ENCODE measurements around the gene CHAC1.
"Not testable (repeated sequence)": the region's sequence is repeated elsewhere in the genome, so short reads cannot be mapped to it uniquely, and the experiment has no call there.

GRCh38 chr15:40954158-40954848 lies 1.0 kb downstream of the CHAC1 start:
- TF ChIP-seq, protein P1, sequence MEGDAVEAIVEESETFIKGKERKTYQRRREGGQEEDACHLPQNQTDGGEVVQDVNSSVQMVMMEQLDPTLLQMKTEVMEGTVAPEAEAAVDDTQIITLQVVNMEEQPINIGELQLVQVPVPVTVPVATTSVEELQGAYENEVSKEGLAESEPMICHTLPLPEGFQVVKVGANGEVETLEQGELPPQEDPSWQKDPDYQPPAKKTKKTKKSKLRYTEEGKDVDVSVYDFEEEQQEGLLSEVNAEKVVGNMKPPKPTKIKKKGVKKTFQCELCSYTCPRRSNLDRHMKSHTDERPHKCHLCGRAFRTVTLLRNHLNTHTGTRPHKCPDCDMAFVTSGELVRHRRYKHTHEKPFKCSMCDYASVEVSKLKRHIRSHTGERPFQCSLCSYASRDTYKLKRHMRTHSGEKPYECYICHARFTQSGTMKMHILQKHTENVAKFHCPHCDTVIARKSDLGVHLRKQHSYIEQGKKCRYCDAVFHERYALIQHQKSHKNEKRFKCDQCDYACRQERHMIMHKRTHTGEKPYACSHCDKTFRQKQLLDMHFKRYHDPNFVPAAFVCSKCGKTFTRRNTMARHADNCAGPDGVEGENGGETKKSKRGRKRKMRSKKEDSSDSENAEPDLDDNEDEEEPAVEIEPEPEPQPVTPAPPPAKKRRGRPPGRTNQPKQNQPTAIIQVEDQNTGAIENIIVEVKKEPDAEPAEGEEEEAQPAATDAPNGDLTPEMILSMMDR (IDR thresholded peaks at IDR 0.05 in 8 of 11, conservative IDR thresholded peaks at IDR 0.05 in 3 of 11) = not testable (repeated sequence)
- not testable (repeated sequence) for TF ChIP-seq POLR2A, POLR2AphosphoS5 (IDR thresholded peaks at IDR 0.05)
